ENCODE measurements around the gene LGALS9B.
"Not testable (repeated sequence)": the region's sequence is repeated elsewhere in the genome, so short reads cannot be mapped to it uniquely, and the experiment has no call there.

The LGALS9B gene

GRCh38 chr17:20467447-20467846 lies at the start of gene LGALS9B:
Gene LGALS9B, minus strand, starts transcription at chr17:20467539. Its CDS starts 69 bp downstream, at chr17:20467470.
- not testable (repeated sequence) for H3K9ac ChIP-seq (ENCODE audit: low read length); H3K27ac ChIP-seq (ENCODE audit: low read length); H3K4me3 ChIP-seq (ENCODE audit: low read length); H3K9me3 ChIP-seq (ENCODE audit: control insufficient read depth, low read depth, low read length); H3K36me3 ChIP-seq (ENCODE audit: control insufficient read depth, low read depth, low read length); H3K4me1 ChIP-seq (ENCODE audit: control insufficient read depth, low read depth, low read length); H3K27me3 ChIP-seq (ENCODE audit: control insufficient read depth, insufficient read depth, low read length)

- H3K36me3 ChIP-seq (ENCODE audit: control insufficient read depth, low read depth, low read length); H3K27me3 ChIP-seq (ENCODE audit: control insufficient read depth, insufficient read depth, low read length); H3K4me3 ChIP-seq (ENCODE audit: low read length); H3K9me3 ChIP-seq (ENCODE audit: control insufficient read depth, low read depth, low read length); H3K27ac ChIP-seq (ENCODE audit: low read length); H3K9ac ChIP-seq (ENCODE audit: low read length); H3K4me1 ChIP-seq (ENCODE audit: control insufficient read depth, low read depth, low read length): not testable (repeated sequence)
Observed at GRCh38 chr17:20516986-20517385, 49.6 kb upstream of the LGALS9B start.

GRCh38 chr17:20515099-20515498 lies 47.8 kb upstream of the LGALS9B start:
- H3K27me3 ChIP-seq (ENCODE audit: control insufficient read depth, insufficient read depth, low read length), result not testable (repeated sequence)

GRCh38 chr17:20513539-20513938 lies 46.2 kb upstream of the LGALS9B start:
- not testable (repeated sequence) for H3K4me3 ChIP-seq (ENCODE audit: low read length)

More at GRCh38 chr17:20515099-20515498, 47.8 kb upstream of the LGALS9B start:
- H3K27ac ChIP-seq (ENCODE audit: low read length); H3K9me3 ChIP-seq (ENCODE audit: control insufficient read depth, low read depth, low read length); H3K36me3 ChIP-seq (ENCODE audit: control insufficient read depth, low read depth, low read length); H3K9ac ChIP-seq (ENCODE audit: low read length); H3K4me3 ChIP-seq (ENCODE audit: low read length); H3K4me1 ChIP-seq (ENCODE audit: control insufficient read depth, low read depth, low read length): not testable (repeated sequence)

DNA sequence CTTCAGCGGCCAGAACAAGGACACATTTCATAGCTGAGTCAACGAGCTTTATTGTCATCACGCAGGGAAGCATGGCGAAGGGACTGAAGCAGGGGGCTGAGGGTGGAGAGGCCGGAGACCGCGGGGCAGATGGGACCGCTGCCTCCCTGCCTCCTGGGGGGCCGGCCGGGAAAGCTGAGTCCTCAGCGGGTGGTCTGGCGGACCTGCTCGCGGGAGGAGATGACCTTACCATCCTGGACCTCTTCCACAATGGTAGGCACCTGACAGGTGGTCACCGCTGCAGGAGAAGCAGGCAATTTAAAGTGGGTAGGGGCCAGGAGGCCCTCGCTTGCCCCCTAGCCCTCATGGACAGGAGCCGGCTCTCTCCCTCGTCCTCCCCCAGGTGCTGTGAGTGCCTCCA lies 45.0 kb upstream of the LGALS9B start:
- H3K27ac ChIP-seq (ENCODE audit: low read length); H3K9ac ChIP-seq (ENCODE audit: low read length); H3K4me1 ChIP-seq (ENCODE audit: control insufficient read depth, low read depth, low read length); H3K36me3 ChIP-seq (ENCODE audit: control insufficient read depth, low read depth, low read length); H3K27me3 ChIP-seq (ENCODE audit: control insufficient read depth, insufficient read depth, low read length); H3K4me3 ChIP-seq (ENCODE audit: low read length); H3K9me3 ChIP-seq (ENCODE audit: control insufficient read depth, low read depth, low read length): not testable (repeated sequence)

More at GRCh38 chr17:20513539-20513938, 46.2 kb upstream of the LGALS9B start:
- H3K27me3 ChIP-seq (ENCODE audit: control insufficient read depth, insufficient read depth, low read length); H3K4me1 ChIP-seq (ENCODE audit: control insufficient read depth, low read depth, low read length); H3K27ac ChIP-seq (ENCODE audit: low read length); H3K9ac ChIP-seq (ENCODE audit: low read length); H3K9me3 ChIP-seq (ENCODE audit: control insufficient read depth, low read depth, low read length); H3K36me3 ChIP-seq (ENCODE audit: control insufficient read depth, low read depth, low read length): not testable (repeated sequence)

DNA sequence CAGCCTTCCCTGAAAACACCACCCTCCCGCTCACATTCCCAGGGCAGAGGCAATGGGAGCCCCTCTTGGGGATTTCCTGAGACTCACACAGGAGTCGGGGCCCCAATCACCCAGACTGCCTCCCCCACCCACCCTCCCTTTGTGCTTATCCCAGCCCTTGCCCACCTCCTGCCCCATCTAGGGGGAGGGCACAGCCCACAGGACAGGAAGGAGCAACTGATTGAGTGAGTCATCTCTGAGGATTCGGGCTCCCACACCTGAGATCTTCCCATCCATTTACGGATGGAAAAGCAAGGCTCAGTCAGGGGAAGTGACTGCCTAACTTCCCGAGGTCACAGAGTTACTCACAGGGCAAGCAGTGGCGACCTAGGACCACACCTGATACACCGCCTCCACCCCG lies 44.4 kb upstream of the LGALS9B start:
- H3K36me3 ChIP-seq (ENCODE audit: control insufficient read depth, low read depth, low read length); H3K27me3 ChIP-seq (ENCODE audit: control insufficient read depth, insufficient read depth, low read length); H3K9me3 ChIP-seq (ENCODE audit: control insufficient read depth, low read depth, low read length); H3K4me3 ChIP-seq (ENCODE audit: low read length); H3K27ac ChIP-seq (ENCODE audit: low read length); H3K9ac ChIP-seq (ENCODE audit: low read length); H3K4me1 ChIP-seq (ENCODE audit: control insufficient read depth, low read depth, low read length): not testable (repeated sequence)

- H3K9ac ChIP-seq (ENCODE audit: low read length); H3K27me3 ChIP-seq (ENCODE audit: control insufficient read depth, insufficient read depth, low read length); H3K36me3 ChIP-seq (ENCODE audit: control insufficient read depth, low read depth, low read length); H3K4me1 ChIP-seq (ENCODE audit: control insufficient read depth, low read depth, low read length); H3K27ac ChIP-seq (ENCODE audit: low read length); H3K9me3 ChIP-seq (ENCODE audit: control insufficient read depth, low read depth, low read length); H3K4me3 ChIP-seq (ENCODE audit: low read length): not testable (repeated sequence)
Observed at GRCh38 chr17:20505333-20505732, 38.0 kb upstream of the LGALS9B start.

DNA sequence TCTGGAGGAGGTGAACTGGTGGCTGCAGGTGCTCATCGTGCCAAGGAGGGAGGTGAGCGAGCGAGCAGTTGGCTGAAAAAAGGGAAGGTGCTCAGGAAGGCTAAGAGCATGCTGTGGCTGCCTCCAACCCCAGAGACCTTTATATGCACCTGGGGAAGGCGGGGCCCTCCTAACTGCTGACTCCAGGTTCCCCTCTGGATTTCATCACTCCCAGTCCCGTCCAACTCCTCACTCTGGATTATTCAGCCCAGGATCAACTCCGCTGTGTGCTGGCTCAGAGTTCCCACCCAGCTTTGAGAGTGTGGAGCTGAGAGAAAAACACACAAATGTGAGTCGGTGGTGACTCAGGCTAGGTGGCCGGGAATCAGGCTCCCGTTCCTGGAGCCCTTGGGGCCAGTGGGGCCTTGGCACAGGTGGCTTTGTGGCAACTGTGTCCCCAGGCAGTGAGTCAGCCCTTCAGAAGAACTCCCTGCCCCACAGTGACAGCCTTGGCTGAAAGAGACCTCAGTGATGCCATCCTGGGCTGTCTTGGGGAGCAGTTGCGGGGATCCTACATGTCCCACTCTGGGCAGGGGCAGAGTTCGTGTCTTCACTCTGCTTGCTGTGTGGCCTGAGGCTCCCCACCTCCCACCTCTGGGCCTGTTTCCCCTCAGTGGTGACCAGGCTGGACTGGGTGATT lies 37.2 kb upstream of the LGALS9B start:
- H3K27me3 ChIP-seq (ENCODE audit: control insufficient read depth, insufficient read depth, low read length); H3K9me3 ChIP-seq (ENCODE audit: control insufficient read depth, low read depth, low read length); H3K27ac ChIP-seq (ENCODE audit: low read length); H3K4me1 ChIP-seq (ENCODE audit: control insufficient read depth, low read depth, low read length); H3K36me3 ChIP-seq (ENCODE audit: control insufficient read depth, low read depth, low read length); H3K9ac ChIP-seq (ENCODE audit: low read length); H3K4me3 ChIP-seq (ENCODE audit: low read length): not testable (repeated sequence)

GRCh38 chr17:20501896-20502295 lies 34.6 kb upstream of the LGALS9B start:
- H3K27me3 ChIP-seq (ENCODE audit: control insufficient read depth, insufficient read depth, low read length); H3K4me1 ChIP-seq (ENCODE audit: control insufficient read depth, low read depth, low read length); H3K36me3 ChIP-seq (ENCODE audit: control insufficient read depth, low read depth, low read length); H3K4me3 ChIP-seq (ENCODE audit: low read length); H3K9me3 ChIP-seq (ENCODE audit: control insufficient read depth, low read depth, low read length); H3K27ac ChIP-seq (ENCODE audit: low read length); H3K9ac ChIP-seq (ENCODE audit: low read length): not testable (repeated sequence)

DNA sequence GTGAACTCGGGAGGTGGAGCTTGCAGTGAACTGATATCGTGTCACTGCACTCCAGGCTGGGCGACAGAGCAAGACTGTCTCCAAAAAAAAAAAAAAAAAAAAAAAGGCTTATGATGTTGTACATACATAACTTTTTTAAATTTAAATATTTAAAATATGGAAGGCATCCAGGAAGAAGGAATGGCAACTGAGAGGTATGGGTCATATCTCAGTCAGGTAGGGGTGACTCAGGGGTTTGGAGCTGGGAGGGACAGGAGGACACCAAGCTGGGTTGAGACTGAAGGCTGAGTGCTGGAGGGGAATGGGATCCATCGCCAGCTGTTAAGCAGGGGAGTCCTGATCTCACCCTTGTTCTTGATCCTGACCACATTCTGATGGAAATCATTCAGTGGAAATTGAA lies 33.0 kb upstream of the LGALS9B start:
- not testable (repeated sequence) for H3K4me1 ChIP-seq (ENCODE audit: control insufficient read depth, low read depth, low read length); H3K9me3 ChIP-seq (ENCODE audit: control insufficient read depth, low read depth, low read length); H3K27ac ChIP-seq (ENCODE audit: low read length); H3K27me3 ChIP-seq (ENCODE audit: control insufficient read depth, insufficient read depth, low read length); H3K36me3 ChIP-seq (ENCODE audit: control insufficient read depth, low read depth, low read length); H3K9ac ChIP-seq (ENCODE audit: low read length); H3K4me3 ChIP-seq (ENCODE audit: low read length)

GRCh38 chr17:20495420-20495819 lies 28.1 kb upstream of the LGALS9B start:
- H3K4me3 ChIP-seq (ENCODE audit: low read length); H3K4me1 ChIP-seq (ENCODE audit: control insufficient read depth, low read depth, low read length); H3K27ac ChIP-seq (ENCODE audit: low read length); H3K36me3 ChIP-seq (ENCODE audit: control insufficient read depth, low read depth, low read length); H3K9ac ChIP-seq (ENCODE audit: low read length); H3K9me3 ChIP-seq (ENCODE audit: control insufficient read depth, low read depth, low read length); H3K27me3 ChIP-seq (ENCODE audit: control insufficient read depth, insufficient read depth, low read length): not testable (repeated sequence)

GRCh38 chr17:20494735-20495134 lies 27.4 kb upstream of the LGALS9B start:
- H3K27me3 ChIP-seq (ENCODE audit: control insufficient read depth, insufficient read depth, low read length); H3K9me3 ChIP-seq (ENCODE audit: control insufficient read depth, low read depth, low read length); H3K27ac ChIP-seq (ENCODE audit: low read length); H3K4me3 ChIP-seq (ENCODE audit: low read length); H3K9ac ChIP-seq (ENCODE audit: low read length); H3K36me3 ChIP-seq (ENCODE audit: control insufficient read depth, low read depth, low read length); H3K4me1 ChIP-seq (ENCODE audit: control insufficient read depth, low read depth, low read length): not testable (repeated sequence)
